GM12801 (cell line): ENCODE measurements around the gene GRIP2.

Experiments
- TF ChIP-seq, protein P1 (sequence below): IDR thresholded peaks from one replicate; pipeline ENCODE4 v1.5.1; 2011; ENCODE audit warnings: control low read depth; ENCODE audit not compliant: insufficient read length; ENCODE audit errors: extremely low read depth

GRIP2 gene

DNA sequence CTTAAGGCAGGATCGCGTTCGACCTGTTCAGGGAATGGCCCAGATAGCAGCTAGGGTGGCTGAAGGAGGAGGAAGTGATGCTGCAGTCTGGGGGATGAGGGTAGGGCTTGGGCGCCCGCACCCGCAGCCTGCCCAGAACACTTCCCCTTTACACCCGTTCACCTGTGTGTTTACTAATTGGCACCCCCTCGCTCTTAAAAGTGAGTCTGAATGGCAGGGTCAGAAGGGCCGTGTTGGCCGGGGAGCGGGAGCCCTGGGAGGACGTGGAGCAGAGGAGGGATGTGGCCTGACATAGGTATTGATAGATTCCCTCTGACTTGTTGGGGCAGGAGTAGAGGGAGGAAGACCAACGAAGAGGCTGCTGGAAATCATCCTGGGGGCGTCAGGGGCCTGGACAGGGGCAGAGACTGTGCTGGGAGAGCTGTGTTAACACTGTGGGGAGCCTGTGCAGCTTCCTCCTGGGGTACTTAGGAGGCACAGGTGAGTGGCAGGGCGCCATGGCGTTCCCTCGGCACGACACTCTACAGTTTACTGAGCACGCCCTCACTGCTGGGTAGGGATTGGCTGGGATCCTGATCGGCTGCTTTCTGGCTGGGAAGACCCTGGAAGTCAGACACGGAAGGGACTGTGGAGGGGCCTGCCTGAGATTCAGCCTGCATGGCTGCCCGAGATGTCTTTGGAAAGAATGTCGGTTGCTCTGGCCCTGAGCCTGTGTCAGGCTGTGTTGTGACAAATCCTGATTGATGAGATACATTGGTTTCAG, 86.1 kb downstream of the GRIP2 start:
- TF ChIP-seq, protein P1, sequence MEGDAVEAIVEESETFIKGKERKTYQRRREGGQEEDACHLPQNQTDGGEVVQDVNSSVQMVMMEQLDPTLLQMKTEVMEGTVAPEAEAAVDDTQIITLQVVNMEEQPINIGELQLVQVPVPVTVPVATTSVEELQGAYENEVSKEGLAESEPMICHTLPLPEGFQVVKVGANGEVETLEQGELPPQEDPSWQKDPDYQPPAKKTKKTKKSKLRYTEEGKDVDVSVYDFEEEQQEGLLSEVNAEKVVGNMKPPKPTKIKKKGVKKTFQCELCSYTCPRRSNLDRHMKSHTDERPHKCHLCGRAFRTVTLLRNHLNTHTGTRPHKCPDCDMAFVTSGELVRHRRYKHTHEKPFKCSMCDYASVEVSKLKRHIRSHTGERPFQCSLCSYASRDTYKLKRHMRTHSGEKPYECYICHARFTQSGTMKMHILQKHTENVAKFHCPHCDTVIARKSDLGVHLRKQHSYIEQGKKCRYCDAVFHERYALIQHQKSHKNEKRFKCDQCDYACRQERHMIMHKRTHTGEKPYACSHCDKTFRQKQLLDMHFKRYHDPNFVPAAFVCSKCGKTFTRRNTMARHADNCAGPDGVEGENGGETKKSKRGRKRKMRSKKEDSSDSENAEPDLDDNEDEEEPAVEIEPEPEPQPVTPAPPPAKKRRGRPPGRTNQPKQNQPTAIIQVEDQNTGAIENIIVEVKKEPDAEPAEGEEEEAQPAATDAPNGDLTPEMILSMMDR, result no peak

DNA sequence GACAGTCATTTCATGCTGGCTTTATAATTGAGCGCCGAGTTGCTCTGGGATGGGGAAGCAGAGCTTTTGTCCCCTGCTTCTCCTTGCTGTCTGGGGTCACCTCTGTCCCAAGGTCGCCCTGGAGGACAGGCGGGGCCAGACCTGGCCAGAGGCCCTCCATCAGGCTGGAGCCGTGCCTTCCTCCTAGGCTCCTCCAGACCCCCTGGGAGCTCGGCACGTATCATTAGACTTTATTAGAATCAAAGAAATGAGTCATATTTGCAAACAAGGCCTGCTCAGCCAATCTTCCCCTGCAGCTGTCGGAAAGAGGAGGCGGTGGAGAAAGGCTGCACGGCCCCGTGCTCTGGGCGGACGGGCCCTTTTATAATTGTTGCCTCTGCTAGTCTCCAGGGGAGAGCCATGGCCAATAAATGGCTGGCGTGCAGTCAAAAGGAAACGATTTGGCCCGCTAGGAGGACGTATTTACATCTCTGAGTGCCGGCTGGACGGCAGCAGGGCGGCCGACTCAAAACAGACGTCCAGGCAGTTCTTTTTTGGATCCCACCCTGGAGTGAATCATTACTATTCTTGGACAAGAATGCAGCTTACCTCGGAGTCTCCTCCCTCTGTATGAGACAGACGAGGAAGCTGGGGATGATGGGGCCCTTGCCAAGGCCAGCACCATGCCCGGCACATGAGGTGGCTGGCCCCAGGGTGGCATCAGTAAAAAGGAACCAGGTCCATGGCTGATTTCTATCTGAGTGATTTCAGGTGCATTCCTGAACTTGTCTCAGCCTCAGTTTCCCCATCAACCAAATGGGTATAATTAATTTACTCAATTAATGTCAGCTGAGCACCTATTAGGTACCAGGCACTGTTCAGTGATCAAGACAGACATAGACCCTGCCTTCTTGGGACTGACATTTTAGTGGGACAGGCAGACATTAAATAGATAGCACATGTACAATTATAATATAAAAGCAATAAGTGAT, 87.1 kb downstream of the GRIP2 start:
- TF ChIP-seq, protein P1, result no peak

DNA sequence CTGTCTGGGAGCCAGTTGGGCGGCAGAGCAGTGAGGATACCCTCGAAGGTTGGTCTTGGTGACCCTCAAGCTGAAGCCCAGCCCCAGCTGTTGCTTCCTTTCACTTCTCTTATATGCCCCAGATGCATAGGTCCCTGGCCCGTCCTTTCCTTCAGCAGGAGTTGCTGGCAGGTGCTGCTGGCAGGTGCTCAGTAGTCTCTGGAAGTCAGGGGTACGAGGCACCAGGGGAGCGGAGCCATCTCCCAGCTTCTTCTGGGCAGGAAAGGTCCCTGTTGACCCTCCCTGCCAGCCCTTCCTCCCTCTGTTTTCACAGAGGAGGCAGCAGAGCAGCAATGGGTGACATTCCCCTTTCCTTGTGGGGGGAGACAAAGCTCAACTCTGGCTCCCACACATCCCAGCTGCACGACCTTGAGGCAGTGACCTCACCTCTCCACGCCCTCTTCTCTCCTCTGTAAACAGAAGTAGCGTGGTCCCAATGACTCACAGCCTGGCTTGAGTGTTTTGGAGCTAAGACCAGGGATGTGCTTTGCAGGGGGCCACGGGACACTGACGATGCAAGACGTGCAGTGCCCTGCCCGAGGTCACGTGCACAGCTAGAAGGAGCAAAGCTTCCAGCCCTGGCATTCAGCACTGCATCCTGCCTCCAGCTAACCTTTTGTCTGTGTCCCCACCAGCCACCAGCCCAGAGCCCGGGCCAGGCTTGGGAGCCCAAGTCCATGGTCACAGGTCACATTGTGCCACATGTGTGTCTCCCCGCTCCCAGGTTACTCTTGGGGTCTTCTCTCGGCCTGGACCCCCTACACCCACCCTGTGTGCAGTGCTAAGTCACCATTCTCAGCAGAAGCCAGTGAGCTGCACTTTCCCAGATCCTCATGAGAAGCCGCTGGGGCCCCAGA, 88.0 kb downstream of the GRIP2 start:
- TF ChIP-seq, protein P1, result no peak

DNA sequence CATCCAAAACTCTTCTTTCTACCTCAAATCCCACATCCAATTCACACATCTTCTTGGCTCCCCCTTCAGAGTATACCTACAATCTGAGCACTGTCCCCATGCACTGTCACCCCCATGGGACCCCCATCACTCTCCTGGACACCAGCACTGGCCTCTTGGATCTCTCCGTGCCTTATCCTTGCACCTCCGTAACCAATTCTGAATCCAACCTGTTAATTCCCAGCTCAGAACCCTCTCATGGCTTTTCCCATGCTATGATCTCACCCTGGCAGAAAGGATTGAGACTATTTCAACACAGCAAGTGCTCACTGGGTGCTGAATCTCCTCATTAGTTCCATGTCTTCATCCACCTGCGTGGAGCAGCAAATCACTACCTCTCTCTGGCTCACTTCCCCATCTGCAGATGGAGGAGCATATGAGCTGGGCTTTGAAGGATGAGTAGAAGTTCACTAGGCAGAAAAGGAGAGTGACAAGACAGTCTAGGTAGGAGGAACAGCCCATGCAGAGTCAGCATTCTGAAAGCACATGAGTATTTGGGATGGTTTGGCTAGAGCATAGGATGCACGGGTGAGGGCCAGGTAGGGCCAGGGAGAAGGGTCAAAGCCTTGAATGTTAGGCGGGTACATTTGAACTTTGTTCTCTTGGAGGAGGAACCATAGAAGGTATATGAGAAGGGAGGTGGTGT, 89.1 kb downstream of the GRIP2 start:
- TF ChIP-seq, protein P1, result no peak

DNA sequence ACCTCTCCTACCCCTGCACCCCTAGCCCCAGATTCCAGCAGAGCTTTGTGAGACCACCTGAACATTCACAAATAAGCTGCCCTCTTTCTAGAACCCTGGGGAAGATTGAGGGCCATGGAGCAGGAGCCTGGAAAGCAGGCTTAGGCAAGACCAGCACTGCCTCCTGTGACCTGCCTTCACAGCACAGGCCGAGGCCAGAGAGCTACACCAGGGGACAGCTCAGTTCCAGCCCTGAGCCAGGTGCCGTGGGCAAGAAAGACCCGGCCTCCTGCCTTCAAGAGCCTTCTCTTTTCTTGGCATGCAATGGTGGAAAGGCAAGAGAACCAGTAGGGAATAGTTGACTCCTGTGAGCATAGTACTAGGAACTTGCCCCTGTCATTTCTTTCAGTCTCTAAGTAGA, 89.6 kb downstream of the GRIP2 start:
- TF ChIP-seq, protein P1, result no peak

DNA sequence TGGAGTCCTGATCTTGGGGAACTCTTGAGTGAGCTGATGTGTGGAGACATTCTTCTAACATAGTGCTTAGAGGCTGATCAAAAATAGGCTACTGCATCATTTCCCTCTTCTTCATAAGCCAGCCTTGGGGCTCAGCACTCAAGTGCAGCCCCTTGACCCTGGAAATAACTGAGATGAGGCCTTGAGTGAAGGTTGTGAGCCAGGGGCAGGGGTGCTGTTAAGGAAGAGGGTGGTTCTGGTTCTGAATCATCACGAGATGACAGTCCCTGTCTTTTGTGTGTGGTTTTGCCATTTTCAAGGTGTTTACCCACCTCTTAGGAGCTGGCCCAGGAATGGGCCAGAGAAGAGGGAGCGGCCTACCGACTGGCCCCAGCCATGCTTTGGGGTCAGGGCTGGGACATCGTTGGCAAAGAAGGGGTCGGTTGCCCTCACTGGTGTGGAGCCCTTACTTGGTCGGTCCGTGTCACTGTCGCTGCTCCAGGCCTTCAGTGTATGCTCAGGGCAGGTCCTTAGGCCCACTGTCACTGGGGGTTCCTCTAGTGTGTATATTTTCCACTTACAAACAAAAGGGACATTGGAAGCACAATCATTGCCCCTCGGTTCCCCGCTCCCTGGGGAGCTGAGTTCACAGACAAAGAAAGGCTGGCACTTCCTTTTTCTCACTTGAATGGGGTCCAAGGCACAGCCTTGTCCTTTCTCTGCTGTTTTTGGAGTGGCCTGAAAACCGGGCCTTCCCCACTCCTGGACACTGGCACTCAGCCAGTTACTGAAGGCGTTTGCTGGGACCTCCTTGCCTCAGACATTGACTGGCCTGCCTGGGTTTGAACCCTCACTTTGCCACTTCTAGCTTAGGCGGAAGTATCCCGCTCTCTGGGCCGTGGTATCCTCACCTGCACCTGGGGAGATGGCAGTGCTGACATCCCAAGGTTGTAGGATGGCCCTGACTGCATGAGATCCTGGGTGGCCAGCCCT, 91.1 kb downstream of the GRIP2 start:
- TF ChIP-seq, protein P1, result no peak
